Measurements from ENCODE around the gene GJE1. TPM values are rescaled to one million over a fixed set of nuclear protein-coding genes. Genes with fewer than 3 reads are reported as not detected.

Gene GJE1
- total and polyA plus RNA-seq, 10 of the 15 experiments (the other 5 are each of a cell fraction or from before 2014, with no cell fraction given): not detected

DNA sequence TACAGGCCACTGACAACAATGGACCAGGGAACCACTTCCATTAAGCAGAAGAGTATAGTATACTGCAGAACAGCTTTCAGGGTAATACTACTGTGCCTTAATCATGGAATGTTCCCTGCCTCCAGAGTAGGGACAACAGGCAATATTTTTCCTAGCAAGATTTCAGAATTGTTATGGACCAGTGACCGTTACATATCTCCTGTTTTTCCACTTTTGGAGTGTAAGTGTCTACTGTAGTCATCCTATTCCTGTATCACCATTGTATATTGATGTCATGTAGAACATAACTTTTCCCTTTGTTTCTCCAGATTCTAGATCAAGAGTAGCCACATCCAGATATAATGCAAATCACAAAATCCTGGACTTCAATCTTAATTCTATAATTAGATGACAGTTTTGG, 1.9 kb upstream of the GJE1 start:
- intact Hi-C loops (cut with micrococcal nuclease; ENCODE audit: unreplicated experiment) (no loop called here), in situ Hi-C loops (cut with MboI) (no loop called here)
- Histone ChIP-seq H3K36me3 (ENCODE audit: control insufficient read depth in 2 of 2, insufficient read depth in 2 of 2, low read length in 1 of 2) (no peaks in the 10 kb centered on the region), H3K9me3 (replicated peaks; ENCODE audit: control insufficient read depth, insufficient read depth, low read length) (no peaks in the 10 kb centered on the region), H3K27me3 (replicated peaks in 1 of 2; ENCODE audit: control insufficient read depth in 2 of 2, insufficient read depth in 2 of 2, low read length in 1 of 2) (no peaks in the 10 kb centered on the region), H3K4me3 (no peak overlapping the region), H3K4me2 (ENCODE audit: control insufficient read depth, insufficient read depth) (no peak overlapping the region), H2AFZ (ENCODE audit: control insufficient read depth, low read depth, low read length) (no peak overlapping the region), H3K4me1 (ENCODE audit: control insufficient read depth, insufficient read depth, low read length) (no peaks in the 10 kb centered on the region), H3K9ac (ENCODE audit: control insufficient read depth, insufficient read depth, low read length) (no peak overlapping the region), H4K20me1 (ENCODE audit: control insufficient read depth, insufficient read depth) (no peaks in the 10 kb centered on the region), H3K79me2 (ENCODE audit: control insufficient read depth, insufficient read depth, low read length) (no peaks in the 10 kb centered on the region), H3K27ac (ENCODE audit: control insufficient read depth, insufficient read depth) (no peak overlapping the region)
- DNase-seq (ENCODE audit: low read depth, low spot score) (no peak), FAIRE-seq (no peak), ATAC-seq (no peak)
- 4% methylated on average over 1 of the region's 1 CpG for WGBS (ENCODE audit: insufficient coverage, insufficient replicate concordance, low lambda C conversion rate, missing lambda C conversion rate)
- ChIA-PET SMC1A (ENCODE audit: uncharacterized antibody, unreplicated experiment) (no interaction called here), CTCF (no interaction called here), POLR2A (no interaction called here), RAD21 (ENCODE audit: unreplicated experiment) (no interaction called here)
- BruUV-seq (replicated peaks): no TSS peak
- no peak for TF ChIP-seq EP300 (IDR thresholded peaks at IDR 0.05; ENCODE audit: borderline replicate concordance in 1 of 2, control insufficient read depth in 1 of 2, low read depth in 2 of 2, low read length in 2 of 2)
- TF ChIP-seq HSF1 (IDR thresholded peaks at IDR 0.05; ENCODE audit: low read depth, low read length): no peak
- TF ChIP-seq JUNB (IDR thresholded peaks at IDR 0.05): no peak
- TF ChIP-seq ZZZ3 (IDR thresholded peaks at IDR 0.05; ENCODE audit: control insufficient read depth, insufficient read length, low read depth): no peak
- TF ChIP-seq MTA3 (IDR thresholded peaks at IDR 0.05; ENCODE audit: borderline replicate concordance, low read length): no peak
- TF ChIP-seq STAT3 (IDR thresholded peaks at IDR 0.05; ENCODE audit: low read depth, low read length): no peak
- TF ChIP-seq KLF5 (IDR thresholded peaks at IDR 0.05; ENCODE audit: partially characterized antibody): no peak
